ENCODE results near the gene PARD3.

PARD3 gene

GRCh38 chr10:34524369-34525091 is 290.6 kb downstream of the PARD3 start:
- DNase-seq = no peak

- DNase-seq = no peak
These were observed 291.9 kb downstream of the PARD3 start for GRCh38 chr10:34523017-34523767.

- no peak for DNase-seq
These were observed 292.6 kb downstream of the PARD3 start for GRCh38 chr10:34522546-34522945.

GRCh38 chr10:34520510-34520909 is 294.6 kb downstream of the PARD3 start:
- no peak for DNase-seq

GRCh38 chr10:34520084-34520483 is 295.0 kb downstream of the PARD3 start:
- no peak for DNase-seq

GRCh38 chr10:34514290-34514689 is 300.8 kb downstream of the PARD3 start:
- DNase-seq = no peak

- no peak for DNase-seq
These were observed 301.5 kb downstream of the PARD3 start for GRCh38 chr10:34513636-34514035.

GRCh38 chr10:34507217-34507616 is 307.9 kb downstream of the PARD3 start:
- no peak for DNase-seq

GRCh38 chr10:34506786-34507185 is 308.3 kb downstream of the PARD3 start:
- no peak for DNase-seq

GRCh38 chr10:34505338-34505737 is 309.8 kb downstream of the PARD3 start:
- DNase-seq = no peak

GRCh38 chr10:34504534-34504933 is 310.6 kb downstream of the PARD3 start:
- no peak for DNase-seq

- no peak for DNase-seq
These were observed 311.4 kb downstream of the PARD3 start for GRCh38 chr10:34503704-34504103.

- DNase-seq = no peak
These were observed 315.4 kb downstream of the PARD3 start for GRCh38 chr10:34499612-34500279.

- no peak for DNase-seq
These were observed 316.3 kb downstream of the PARD3 start for GRCh38 chr10:34498821-34499220.

GRCh38 chr10:34495938-34496337 is 319.2 kb downstream of the PARD3 start:
- DNase-seq = no peak

- no peak for DNase-seq
These were observed 321.1 kb downstream of the PARD3 start for GRCh38 chr10:34494012-34494411.

GRCh38 chr10:34492081-34492480 is 323.0 kb downstream of the PARD3 start:
- no peak for DNase-seq

GRCh38 chr10:34491678-34492077 is 323.4 kb downstream of the PARD3 start:
- DNase-seq = no peak

- no peak for DNase-seq
These were observed 324.9 kb downstream of the PARD3 start for GRCh38 chr10:34489973-34490745.

- DNase-seq = no peak
These were observed 325.7 kb downstream of the PARD3 start for GRCh38 chr10:34489411-34489810.

GRCh38 chr10:34488476-34489130 is 326.5 kb downstream of the PARD3 start:
- DNase-seq = no peak

- no peak for DNase-seq
These were observed 329.1 kb downstream of the PARD3 start for GRCh38 chr10:34486008-34486407.

GRCh38 chr10:34484164-34484563 is 330.9 kb downstream of the PARD3 start:
- no peak for DNase-seq
